Measurements from ENCODE around the gene MRPL54. TPM values are rescaled to one million over a fixed set of nuclear protein-coding genes. Genes with fewer than 3 reads are reported as not detected.
A peak's percentile ranks its signal among the peaks of the same experiment; 100 is the strongest.

The MRPL54 gene
- total RNA-seq (10 to 100 TPM; 61.4 to 93.4 (median 67.0) TPM), polyA plus RNA-seq (100 to 1,000 TPM; 124 TPM)
- long read RNA-seq, donor 1, transcript MRPL54-201 (3 exons, 626 nt), result major isoform, 15 of 19 reads
- long read RNA-seq, donor 1, partial matches to known transcripts, result 4 of 19 reads
- long read RNA-seq, donor 1, other reads (novel, unspliced or antisense), result 0 of 19 reads
- long read RNA-seq, donor 2, transcript MRPL54-201 (3 exons, 626 nt), result major isoform, 14 of 17 reads
- long read RNA-seq, donor 2, partial matches to known transcripts, result 3 of 17 reads
- long read RNA-seq, donor 2, other reads (novel, unspliced or antisense), result 0 of 17 reads
- long read RNA-seq, donor 3, transcript MRPL54-201 (3 exons, 626 nt), result major isoform, 5 of 5 reads
- long read RNA-seq, donor 3, partial matches to known transcripts, result 0 of 5 reads
- long read RNA-seq, donor 3, other reads (novel, unspliced or antisense), result 0 of 5 reads

DNA sequence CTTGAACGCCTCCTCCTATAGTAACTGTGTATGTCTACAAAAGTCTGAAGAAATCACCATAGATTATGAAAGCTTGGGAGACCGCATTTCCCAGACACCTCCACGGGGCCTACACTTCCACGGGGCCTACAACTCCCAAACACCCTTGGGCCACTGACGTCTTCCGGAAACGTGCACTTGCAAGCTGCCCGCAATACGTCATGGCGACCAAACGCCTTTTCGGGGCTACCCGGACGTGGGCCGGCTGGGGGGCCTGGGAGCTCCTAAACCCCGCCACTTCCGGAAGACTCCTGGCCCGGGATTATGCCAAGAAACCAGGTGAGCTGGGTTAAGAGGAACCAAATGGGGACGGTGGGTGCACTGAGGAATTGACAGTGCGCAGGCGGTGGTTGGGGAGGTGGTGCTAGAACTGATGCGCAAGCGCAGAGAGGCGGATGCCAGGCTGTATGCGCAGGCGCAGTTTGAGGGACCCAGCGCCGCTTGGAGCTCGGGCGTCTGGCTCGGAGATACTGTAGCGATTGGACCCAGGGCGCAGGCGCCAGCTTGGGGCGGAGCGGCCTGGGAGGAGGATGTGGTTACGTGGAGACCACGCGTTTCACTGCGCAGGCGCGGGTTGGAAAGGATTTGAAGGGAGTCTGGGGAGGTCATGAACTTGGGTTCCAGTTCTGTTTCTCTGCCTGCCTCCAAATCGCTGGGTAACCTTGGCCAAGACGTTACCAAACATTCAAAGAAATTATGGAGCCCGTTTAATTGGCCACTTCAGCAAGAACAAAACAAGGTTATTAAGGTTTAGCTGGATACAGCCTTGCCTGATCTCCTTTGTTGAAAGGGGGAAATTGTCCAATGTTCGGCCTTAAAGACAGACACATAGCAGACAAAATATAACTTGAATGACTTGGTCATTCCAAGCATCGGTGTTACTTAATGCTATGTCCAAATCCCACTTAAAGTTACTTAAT, at the start of gene MRPL54:
TSS of gene MRPL54 (plus strand) at position 182 of the 959 bp plus-strand sequence. CDS start at position 201, 19 bp downstream.
- intact Hi-C loops (cut with DNase I), result loop anchor here in 8 of 10 donors (2.0 to 10.0 kb wide), 8 partner anchors 60 to 225 kb away; partner anchors contain the start of genes DAPK3 (in 2 of the 8), EEF2 (in 1 of the 8) and PIP5K1C (in 1 of the 8)
- peaks cover 0 to 52% (median 34%) of the 10 kb centered on the region in 9 donors for H3K36me3 ChIP-seq
- 4% methylated on average over 47 of the region's 47 CpGs for WGBS, 2 donors

DNA sequence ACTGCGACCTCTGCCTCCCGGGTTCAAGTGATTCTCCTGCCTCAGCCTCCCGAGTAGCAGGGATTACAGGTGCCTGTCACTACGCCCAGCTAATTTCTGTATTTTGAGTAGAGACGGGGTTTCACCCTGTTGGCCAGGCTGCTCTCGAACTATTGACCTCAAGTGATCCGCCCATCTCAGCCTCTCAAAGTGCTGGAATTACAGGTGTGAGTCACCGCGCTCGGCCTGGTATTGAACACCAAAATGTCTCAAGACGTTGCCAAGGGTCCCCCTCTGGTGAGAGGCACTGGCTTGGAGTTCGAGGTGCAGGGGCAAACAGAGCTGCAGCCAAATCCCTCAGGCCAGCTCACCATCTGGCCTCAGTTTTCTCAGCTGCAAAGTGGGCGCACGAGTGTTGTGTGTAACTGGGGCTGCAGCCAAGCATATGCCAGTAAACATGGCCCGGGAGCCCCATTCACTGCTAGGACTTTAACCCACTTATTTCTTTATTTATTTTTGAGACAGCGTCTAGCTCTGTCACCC, 46.3 kb upstream of the MRPL54 start:
- TF ChIP-seq, protein P1, sequence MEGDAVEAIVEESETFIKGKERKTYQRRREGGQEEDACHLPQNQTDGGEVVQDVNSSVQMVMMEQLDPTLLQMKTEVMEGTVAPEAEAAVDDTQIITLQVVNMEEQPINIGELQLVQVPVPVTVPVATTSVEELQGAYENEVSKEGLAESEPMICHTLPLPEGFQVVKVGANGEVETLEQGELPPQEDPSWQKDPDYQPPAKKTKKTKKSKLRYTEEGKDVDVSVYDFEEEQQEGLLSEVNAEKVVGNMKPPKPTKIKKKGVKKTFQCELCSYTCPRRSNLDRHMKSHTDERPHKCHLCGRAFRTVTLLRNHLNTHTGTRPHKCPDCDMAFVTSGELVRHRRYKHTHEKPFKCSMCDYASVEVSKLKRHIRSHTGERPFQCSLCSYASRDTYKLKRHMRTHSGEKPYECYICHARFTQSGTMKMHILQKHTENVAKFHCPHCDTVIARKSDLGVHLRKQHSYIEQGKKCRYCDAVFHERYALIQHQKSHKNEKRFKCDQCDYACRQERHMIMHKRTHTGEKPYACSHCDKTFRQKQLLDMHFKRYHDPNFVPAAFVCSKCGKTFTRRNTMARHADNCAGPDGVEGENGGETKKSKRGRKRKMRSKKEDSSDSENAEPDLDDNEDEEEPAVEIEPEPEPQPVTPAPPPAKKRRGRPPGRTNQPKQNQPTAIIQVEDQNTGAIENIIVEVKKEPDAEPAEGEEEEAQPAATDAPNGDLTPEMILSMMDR (IDR thresholded peaks at IDR 0.05), result no peak
- Histone ChIP-seq H3K4me3 (no peak overlapping the region), H3K9me3 (no peaks in the 10 kb centered on the region), H3K4me1 (peaks cover 0 to 17% (median 8%) of the 10 kb centered on the region in 9 donors), H3K27ac (no peak overlapping the region), H3K36me3 (no peaks in the 10 kb centered on the region), H3K27me3 (peaks cover 10 to 30% (median 29%) of the 10 kb centered on the region in 7 donors)
- intact Hi-C loops (cut with DNase I), result no loop called here
- WGBS, 2 donors, result 84 to 93% methylated on average over 16 of the region's 16 CpGs
- DNase-seq, result no peak
- ATAC-seq, result no peak

More for the DNA sequence above, at the start of gene MRPL54:
- H3K27me3 ChIP-seq, result no peaks in the 10 kb centered on the region
- H3K27ac ChIP-seq, result peak within 1 kb of the TSS; percentile 95 to 100 (median 97)
- H3K4me1 ChIP-seq, result peaks cover 3 to 48% (median 35%) of the 10 kb centered on the region in 9 donors
- TF ChIP-seq, protein P1 (IDR thresholded peaks at IDR 0.05), result no peak
- peak within 1 kb of the TSS; percentile 68 to 99 (median 91) for H3K4me3 ChIP-seq
- ATAC-seq (peak; percentile 94 to 98 (median 96)), DNase-seq (peak; percentile 99 to 100)
- no peaks in the 10 kb centered on the region for H3K9me3 ChIP-seq

DNA sequence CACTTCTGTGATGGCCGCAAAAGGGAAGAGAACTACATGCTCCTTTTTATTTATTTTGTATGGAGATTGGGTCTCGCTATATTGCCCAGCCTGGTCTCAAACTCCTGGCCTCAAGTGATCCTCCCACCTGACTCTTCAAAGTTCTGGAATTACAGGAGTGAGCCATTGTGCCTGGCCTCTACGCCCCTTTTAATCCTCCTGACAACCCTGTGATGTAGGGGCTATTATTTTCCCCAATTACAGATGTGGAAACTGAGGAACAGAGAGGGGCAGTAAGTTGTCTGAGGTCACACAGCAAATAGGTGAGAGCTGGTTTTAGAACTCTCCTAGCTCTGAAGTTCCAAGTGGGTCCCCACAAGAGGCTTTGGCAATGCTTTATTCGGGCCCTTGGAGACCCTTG, 42.6 kb upstream of the MRPL54 start:
- Histone ChIP-seq H3K27me3 (peaks cover 22 to 65% (median 59%) of the 10 kb centered on the region in 7 donors), H3K36me3 (no peaks in the 10 kb centered on the region), H3K4me3 (no peak overlapping the region), H3K9me3 (no peaks in the 10 kb centered on the region), H3K27ac (no peak overlapping the region), H3K4me1 (peaks cover 0 to 20% (median 9%) of the 10 kb centered on the region in 9 donors)
- TF ChIP-seq, protein P1 (IDR thresholded peaks at IDR 0.05), result no peak
- intact Hi-C loops (cut with DNase I), result no loop called here
- ATAC-seq, result no peak
- no peak for DNase-seq
- 84 to 87% methylated on average over 4 of the region's 4 CpGs for WGBS, 2 donors
